NOMO-1 treated with dmso at 0.1 percent for 144 hours (cell line): ENCODE results near the gene MAML3.

Source experiments
- DNase-seq: peaks from one replicate; lab custom pipeline; 2025; ENCODE audit not compliant: unreplicated experiment; lab: John Stamatoyannopoulos, UW

Gene MAML3

GRCh38 chr4:140156529-140157171 lies 2.7 kb upstream of the MAML3 start:
- DNase-seq = peak; percentile 24

- DNase-seq = no peak
Observed at GRCh38 chr4:140154572-140154891, 548 bp upstream of the MAML3 start.

GRCh38 chr4:140153419-140153717 lies 616 bp downstream of the MAML3 start:
- DNase-seq = no peak

GRCh38 chr4:140152751-140153418 lies 1.1 kb downstream of the MAML3 start:
- no peak for DNase-seq

- DNase-seq = peak; percentile 76
Observed at GRCh38 chr4:140152013-140152703, 1.8 kb downstream of the MAML3 start.

- peak; percentile 78 for DNase-seq
Observed at GRCh38 chr4:140151699-140152012, 2.3 kb downstream of the MAML3 start.

- peak; percentile 96 for DNase-seq
Observed at GRCh38 chr4:140150886-140151698, 2.9 kb downstream of the MAML3 start.

- no peak for DNase-seq
Observed at GRCh38 chr4:140150636-140150885, 3.4 kb downstream of the MAML3 start.

- DNase-seq = peak; percentile 53
Observed at GRCh38 chr4:140149846-140150635, 3.9 kb downstream of the MAML3 start.

GRCh38 chr4:140144050-140144449 lies 9.9 kb downstream of the MAML3 start:
- no peak for DNase-seq

- DNase-seq = no peak
Observed at GRCh38 chr4:140141210-140141835, 12.7 kb downstream of the MAML3 start.

GRCh38 chr4:140140566-140140965 lies 13.4 kb downstream of the MAML3 start:
- no peak for DNase-seq

- no peak for DNase-seq
Observed at GRCh38 chr4:140138428-140138827, 15.6 kb downstream of the MAML3 start.

- DNase-seq = no peak
Observed at GRCh38 chr4:140137671-140138070, 16.3 kb downstream of the MAML3 start.

- DNase-seq = no peak
Observed at GRCh38 chr4:140136509-140136908, 17.5 kb downstream of the MAML3 start.

- DNase-seq = no peak
Observed at GRCh38 chr4:140135529-140136088, 18.4 kb downstream of the MAML3 start.

GRCh38 chr4:140134746-140135425 lies 19.1 kb downstream of the MAML3 start:
- DNase-seq = no peak

- DNase-seq = no peak
Observed at GRCh38 chr4:140133576-140133975, 20.4 kb downstream of the MAML3 start.

GRCh38 chr4:140131675-140132229 lies 22.2 kb downstream of the MAML3 start:
- no peak for DNase-seq

- DNase-seq = no peak
Observed at GRCh38 chr4:140130677-140131076, 23.3 kb downstream of the MAML3 start.
